Tibial nerve (tissue), 4 donors: ENCODE measurements around the gene SRP9. TPM values are rescaled to one million over a fixed set of nuclear protein-coding genes. Genes with fewer than 3 reads are reported as not detected.

ENCODE experiments used
- DNase-seq, 2 donors: peaks; one replicate each; pipeline ENCODE4 v3.0.0-alpha.2; 2019; ENCODE audit warnings: low spot score in 2 of 2
- H3K27ac ChIP-seq, 4 donors: fragments of 200-600 bp; sonication (generic) in 3 of 4; one replicate each; pipeline ENCODE4 v1.5.1; 2017 to 2019; ENCODE audit warnings: mild to moderate bottlenecking in 1 of 4
- H3K27me3 ChIP-seq, 2 donors: fragments of 200-600 bp; sonication (generic) in 1 of 2; one replicate each; pipeline versions ENCODE4 v1.5.1 to v1.6.0; 2017 to 2019
- H3K36me3 ChIP-seq, 3 donors: fragments of 200-600 bp; sonication (generic); one replicate each; pipeline ENCODE4 v1.5.1; 2018 to 2019
- H3K4me1 ChIP-seq, 4 donors: fragments of 200-600 bp; sonication (generic) in 3 of 4; one replicate each; pipeline ENCODE4 v1.5.1; 2017 to 2019
- H3K4me3 ChIP-seq, 4 donors: fragments of 200-600 bp; sonication (generic) in 3 of 4; one replicate each; pipeline ENCODE4 v1.5.1; 2017 to 2019; ENCODE audit warnings: mild to moderate bottlenecking in 1 of 4, moderate library complexity in 1 of 4
- H3K9me3 ChIP-seq, 4 donors: fragments of 200-600 bp; sonication (generic) in 3 of 4; one replicate each; pipeline ENCODE4 v1.5.1; 2017 to 2019
- CTCF ChIP-seq, 5 experiments: fragments of 200-600 bp in 3 of 5; fragments of 450-650 bp in 2 of 5; sonication (generic) in 3 of 5; IDR thresholded peaks; one replicate each; pipeline ENCODE4 v1.5.1; 2016 to 2019; ENCODE audit warnings: antibody characterized with exemption in 5 of 5, mild to moderate bottlenecking in 3 of 5, moderate library complexity in 2 of 5
- EP300 ChIP-seq, 2 donors: sonication (generic); formaldehyde crosslinking; IDR thresholded peaks; one replicate each; pipeline ENCODE4 v1.6.1; 2017; ENCODE audit warnings: antibody characterized with exemption in 2 of 2, mild to moderate bottlenecking in 1 of 2
- POLR2A ChIP-seq, 2 donors: fragments of 450-650 bp; IDR thresholded peaks; one replicate each; pipeline ENCODE4 v1.6.1; 2017; ENCODE audit warnings: antibody characterized with exemption in 2 of 2, mild to moderate bottlenecking in 2 of 2, moderate library complexity in 2 of 2
- WGBS, 2 donors: methylation state at CpG; one replicate each; pipeline ENCODE4 v1.1.5; 2018; 5-methylcytosine and 5-hydroxymethylcytosine counted together
- total RNA-seq, 4 donors: library from RNA; depleted of rRNA; stranded (reverse); fragments of >200 nt; gene quantifications; one replicate each; pipeline ENCODE4 v1.1.0, GENCODE V29; 2016

SRP9 gene
- total RNA-seq, 4 donors from 2014 or later = 130 to 178 (median 146) TPM

DNA sequence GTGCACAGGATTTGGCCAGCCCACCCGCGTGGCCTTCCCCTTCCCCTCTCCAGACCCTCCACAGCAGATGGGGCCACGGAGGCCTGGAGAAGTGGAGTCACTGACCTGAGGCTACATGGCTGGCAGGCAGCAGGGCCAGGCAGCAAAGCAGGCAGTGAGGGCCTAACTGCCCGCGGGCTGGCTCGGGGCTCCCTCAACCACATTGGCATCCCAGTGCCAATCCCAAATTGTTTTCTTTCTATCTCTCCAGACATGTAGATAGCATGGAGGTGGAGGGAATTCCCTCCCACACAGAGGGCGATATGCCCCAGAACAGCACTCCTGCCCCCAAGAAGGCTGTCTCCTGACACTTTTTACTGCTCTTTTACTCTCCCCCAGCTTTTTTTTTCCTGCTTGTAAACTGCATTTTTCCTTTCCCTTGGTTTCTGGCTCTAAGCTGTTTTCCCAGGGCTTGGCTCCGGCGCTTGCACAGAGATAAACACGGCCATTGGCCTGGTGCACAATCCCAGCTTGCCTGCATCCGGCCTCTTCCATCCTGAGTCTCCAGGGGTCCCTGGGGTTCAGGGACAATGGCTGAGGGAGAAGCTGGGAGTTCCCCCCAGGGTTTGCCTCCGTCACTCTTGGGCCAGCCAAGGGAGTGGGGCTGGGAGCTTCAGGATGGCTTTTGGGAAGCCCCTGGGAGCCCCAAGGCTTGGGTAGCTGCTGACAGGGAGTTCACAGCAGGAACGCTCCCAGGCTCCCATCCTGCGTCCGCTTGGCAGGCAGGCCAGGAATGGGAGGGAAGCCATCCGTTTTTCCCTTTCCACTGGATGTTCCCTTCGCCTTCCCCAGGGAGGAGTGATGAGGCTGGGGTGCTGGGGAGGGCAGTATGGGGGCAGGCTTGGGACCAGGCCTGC lies 39.3 kb downstream of the SRP9 start:
- H3K4me3 ChIP-seq = peak overlapping the region in 1 of 4 donors; percentile 6
- H3K36me3 ChIP-seq = peaks cover 0 to 4% (median 0%) of the 10 kb centered on the region in 3 donors
- peak; percentile 34 to 59 for DNase-seq
- peak overlapping the region; percentile 14 to 95 (median 83) for H3K27ac ChIP-seq
- no peaks in the 10 kb centered on the region for H3K27me3 ChIP-seq
- WGBS, 2 donors = 44 to 52% methylated on average over 12 to 17 of the region's 17 CpGs
- TF ChIP-seq POLR2A (IDR thresholded peaks at IDR 0.05) (no peak), CTCF (IDR thresholded peaks at IDR 0.05) (no peak), EP300 (IDR thresholded peaks at IDR 0.05) (peak in 1 of 2 donors; percentile 33)
- H3K4me1 ChIP-seq = peaks cover 0 to 76% (median 56%) of the 10 kb centered on the region in 4 donors
- H3K9me3 ChIP-seq = no peaks in the 10 kb centered on the region

- H3K4me1 ChIP-seq = peaks cover 0 to 75% (median 53%) of the 10 kb centered on the region in 4 donors
- H3K27me3 ChIP-seq = no peaks in the 10 kb centered on the region
- 24 to 37% methylated on average over 7 to 8 of the region's 8 CpGs for WGBS, 2 donors
- DNase-seq = peak; percentile 70 to 72
- TF ChIP-seq POLR2A (IDR thresholded peaks at IDR 0.05) (peak in 1 of 2 donors; percentile 18), EP300 (IDR thresholded peaks at IDR 0.05) (peak; percentile 38 to 82), CTCF (IDR thresholded peaks at IDR 0.05) (no peak)
- peaks cover 0 to 7% (median 0%) of the 10 kb centered on the region in 3 donors for H3K36me3 ChIP-seq
- no peak overlapping the region for H3K4me3 ChIP-seq
- no peaks in the 10 kb centered on the region for H3K9me3 ChIP-seq
- H3K27ac ChIP-seq = peak overlapping the region; percentile 14 to 95 (median 83)
Observed at GRCh38 chr1:225817611-225818061, 40.0 kb downstream of the SRP9 start.

- H3K4me1 ChIP-seq = peaks cover 0 to 75% (median 50%) of the 10 kb centered on the region in 4 donors
- no peak overlapping the region for H3K4me3 ChIP-seq
- 88 to 95% methylated on average over 7 of the region's 7 CpGs for WGBS, 2 donors
- TF ChIP-seq EP300 (IDR thresholded peaks at IDR 0.05) (no peak), POLR2A (IDR thresholded peaks at IDR 0.05) (no peak), CTCF (IDR thresholded peaks at IDR 0.05) (no peak)
- H3K27me3 ChIP-seq = no peaks in the 10 kb centered on the region
- H3K27ac ChIP-seq = peak overlapping the region; percentile 14 to 95 (median 83)
- H3K9me3 ChIP-seq = no peaks in the 10 kb centered on the region
- no peak for DNase-seq
- H3K36me3 ChIP-seq = peaks cover 0 to 10% (median 0%) of the 10 kb centered on the region in 3 donors
Observed at GRCh38 chr1:225818229-225818628, 40.6 kb downstream of the SRP9 start.

GRCh38 chr1:225819346-225820192 lies 41.9 kb downstream of the SRP9 start:
- WGBS, 2 donors = 85 to 89% methylated on average over 12 of the region's 12 CpGs
- Histone ChIP-seq H3K27me3 (no peaks in the 10 kb centered on the region), H3K27ac (peak overlapping the region in 3 of 4 donors; percentile 22 to 64 (median 49)), H3K4me3 (no peak overlapping the region), H3K36me3 (peaks cover 0 to 10% (median 0%) of the 10 kb centered on the region in 3 donors), H3K9me3 (no peaks in the 10 kb centered on the region), H3K4me1 (peaks cover 0 to 75% (median 47%) of the 10 kb centered on the region in 4 donors)
- no peak for DNase-seq
- TF ChIP-seq CTCF (IDR thresholded peaks at IDR 0.05) (no peak), EP300 (IDR thresholded peaks at IDR 0.05) (no peak), POLR2A (IDR thresholded peaks at IDR 0.05) (no peak)
